ENCODE measurements around the gene LAP3.

LAP3 gene

DNA sequence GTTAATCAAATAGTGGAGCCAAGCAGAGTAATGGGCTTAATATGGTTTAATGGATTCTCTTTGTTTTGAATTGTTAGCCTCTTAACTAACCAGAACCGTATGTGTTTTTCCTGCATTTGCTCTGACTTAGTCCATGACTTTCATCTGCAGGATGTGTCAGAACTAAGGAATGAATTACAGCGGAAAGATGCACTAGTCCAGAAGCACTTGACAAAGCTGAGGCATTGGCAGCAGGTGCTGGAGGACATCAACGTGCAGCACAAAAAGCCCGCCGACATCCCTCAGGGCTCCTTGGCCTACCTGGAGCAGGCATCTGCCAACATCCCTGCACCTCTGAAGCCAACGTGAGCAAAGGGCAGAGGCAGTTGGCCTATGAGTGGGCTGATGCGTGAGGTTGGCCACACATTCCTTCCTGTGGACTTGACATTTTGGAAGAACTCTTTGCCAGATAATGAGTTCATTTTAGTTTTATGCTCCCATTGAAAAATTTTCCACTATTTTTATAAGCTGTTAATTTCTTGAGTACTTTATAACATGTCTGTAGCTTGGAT, 46.5 kb downstream of the LAP3 start:
- DNase-seq: no peak

DNA sequence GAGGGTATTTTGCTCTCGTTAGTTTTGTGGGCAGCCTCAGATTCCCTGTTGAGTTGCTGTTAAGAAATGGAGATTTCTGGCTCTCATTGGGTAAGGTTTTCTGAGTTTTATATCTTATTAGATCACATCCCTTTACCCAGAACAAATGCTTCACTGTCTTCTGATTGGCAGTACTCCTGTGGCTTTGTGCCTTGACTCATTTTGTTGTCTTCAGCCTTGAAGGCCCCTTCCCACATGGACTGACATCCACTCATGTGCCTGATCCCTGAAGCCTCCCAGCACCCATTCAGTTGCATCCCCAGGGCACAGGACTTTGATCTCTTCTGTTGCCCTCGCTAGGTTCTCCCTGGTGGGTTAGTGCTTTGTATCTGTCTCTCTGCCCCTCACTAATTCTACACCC, 47.8 kb downstream of the LAP3 start:
- DNase-seq: no peak

DNA sequence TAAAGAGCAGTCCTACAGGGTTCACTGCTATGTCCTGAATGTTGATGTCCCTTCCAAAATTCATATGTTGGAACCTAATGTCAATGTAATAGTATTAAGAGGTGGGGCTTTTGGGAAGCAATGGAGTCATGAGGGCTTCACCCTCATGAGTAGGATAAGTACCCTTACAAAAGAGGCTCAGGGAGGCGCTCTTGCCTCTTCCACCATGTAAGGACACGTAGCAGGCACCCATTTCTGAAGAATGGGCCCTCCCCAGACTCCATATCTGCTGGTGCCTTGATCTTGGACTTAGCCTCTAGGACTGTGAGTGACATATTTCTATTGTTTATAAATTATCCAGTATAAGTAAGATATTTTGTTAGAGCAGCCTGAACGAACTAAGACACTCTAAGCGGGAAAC, 53.2 kb downstream of the LAP3 start:
- DNase-seq: no peak

DNA sequence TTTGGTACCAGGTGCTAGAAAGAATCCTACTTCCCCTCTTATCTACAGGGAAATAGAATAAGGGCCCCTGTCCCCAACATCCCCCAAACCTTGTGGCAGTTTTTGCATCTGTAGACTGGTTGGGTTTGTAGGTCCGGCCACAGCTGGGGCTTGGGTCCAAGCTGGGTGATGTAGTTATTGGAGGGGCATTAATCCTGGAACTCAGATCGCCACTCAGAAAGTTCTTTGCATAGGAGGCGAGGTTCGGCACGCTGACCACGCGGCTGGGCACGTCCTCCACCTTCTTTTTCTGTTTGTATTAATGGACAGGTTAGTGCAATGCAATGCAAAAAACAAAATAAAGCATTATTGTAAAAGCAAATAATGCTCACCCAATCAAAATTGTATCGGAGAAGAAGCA, 56.6 kb downstream of the LAP3 start:
- DNase-seq: no peak

DNA sequence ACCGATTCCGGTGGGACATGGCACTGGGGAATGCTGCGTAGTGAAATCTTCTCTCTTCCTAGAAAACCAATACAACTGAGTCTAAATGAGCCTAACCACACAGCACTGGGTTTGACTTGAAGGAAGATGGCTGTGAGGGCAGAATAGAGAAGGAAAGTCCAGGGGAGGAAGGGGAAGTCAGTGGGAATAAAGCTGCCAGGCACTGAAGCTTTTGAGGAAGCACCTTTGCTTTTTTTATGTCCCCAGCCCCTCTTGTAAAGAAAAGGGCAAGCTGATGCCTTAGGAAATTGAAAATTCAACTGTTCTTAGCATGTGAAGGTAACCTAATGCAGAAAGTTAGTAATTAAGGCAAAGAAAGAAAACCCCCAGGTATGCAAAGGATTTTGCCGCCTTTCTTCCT, 58.1 kb downstream of the LAP3 start:
- no peak for DNase-seq

DNA sequence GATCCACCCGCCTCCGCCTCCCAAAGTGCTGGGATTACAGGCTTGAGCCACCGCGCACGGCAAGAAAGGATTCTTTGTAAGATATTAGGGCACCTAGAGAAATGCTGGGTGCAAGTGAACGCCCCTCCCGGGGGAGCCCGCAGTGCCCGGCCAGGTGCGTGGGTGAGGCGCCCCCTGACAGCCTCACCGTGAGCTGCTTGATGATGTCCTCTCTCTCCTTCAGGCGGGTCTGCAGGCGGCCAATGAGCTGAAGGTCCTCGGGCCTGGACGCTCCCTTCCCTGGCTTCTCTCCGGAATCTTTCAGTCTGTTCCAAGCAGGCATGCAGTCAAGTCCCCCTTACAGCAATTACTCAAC, 59.3 kb downstream of the LAP3 start:
- no peak for DNase-seq

DNA sequence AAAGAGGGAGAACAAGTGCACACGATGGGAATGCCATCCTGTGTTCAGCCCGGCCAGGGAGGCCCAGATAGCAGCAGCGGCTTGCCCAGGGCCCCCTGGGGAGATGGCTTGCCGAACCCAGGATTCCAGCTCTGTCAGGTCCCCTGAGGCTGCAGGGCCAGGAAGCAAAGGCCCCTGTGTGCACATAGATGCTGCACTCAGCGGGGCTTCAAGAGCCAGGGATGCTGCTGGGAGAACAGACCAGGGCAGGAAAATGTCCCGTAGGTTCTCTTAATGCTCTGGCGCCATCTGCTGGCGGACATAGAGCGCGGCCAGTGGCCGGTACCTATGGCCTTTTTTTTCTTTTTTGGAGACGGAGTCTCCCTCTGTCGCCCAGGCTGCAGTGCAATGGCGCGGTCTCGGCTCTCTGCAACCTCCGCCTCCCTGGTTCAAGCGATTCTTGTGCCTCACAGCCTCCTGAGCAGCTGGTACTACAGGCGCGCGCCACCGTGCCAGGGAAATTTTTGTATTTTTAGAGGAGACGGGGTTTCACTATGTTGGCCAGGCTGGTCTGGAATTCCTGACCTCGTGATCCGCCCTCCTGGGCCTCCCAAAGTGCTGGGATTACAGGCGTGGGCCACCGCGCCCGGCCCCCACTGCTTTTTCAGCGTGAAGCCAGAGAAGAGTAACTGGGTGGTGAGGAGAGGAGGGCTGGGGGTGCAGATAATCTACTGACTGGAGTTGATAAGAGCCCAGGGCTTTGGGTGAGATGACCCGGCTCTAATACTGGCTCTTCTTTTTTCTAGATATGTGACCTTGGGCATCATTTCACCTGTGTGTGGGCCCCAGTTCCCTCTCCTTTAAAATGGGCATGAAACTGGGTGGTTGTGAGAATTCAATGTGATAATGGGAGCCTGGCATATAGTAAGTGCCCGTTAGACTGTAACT, 60.0 kb downstream of the LAP3 start:
- peak; percentile 74 for DNase-seq

DNA sequence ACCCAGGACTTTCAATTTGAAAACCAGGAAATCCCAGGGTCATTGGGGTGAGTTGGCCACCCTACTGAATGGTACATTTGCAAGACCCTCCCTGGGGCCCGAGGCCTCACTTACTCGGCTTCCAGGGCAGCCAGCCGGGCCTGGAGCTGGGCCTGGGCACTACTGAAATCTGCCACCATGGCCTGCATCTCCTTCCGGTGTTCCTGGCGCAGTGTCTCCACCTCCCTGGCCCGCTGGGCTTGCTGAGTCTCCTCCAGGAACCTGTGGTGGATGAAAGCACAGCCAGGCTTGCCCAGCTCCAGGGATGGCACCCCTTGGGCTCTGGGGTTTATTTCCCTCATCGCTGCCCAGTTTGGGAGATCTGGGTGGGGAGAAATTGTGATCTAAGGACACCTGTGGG, 62.1 kb downstream of the LAP3 start:
- no peak for DNase-seq

DNA sequence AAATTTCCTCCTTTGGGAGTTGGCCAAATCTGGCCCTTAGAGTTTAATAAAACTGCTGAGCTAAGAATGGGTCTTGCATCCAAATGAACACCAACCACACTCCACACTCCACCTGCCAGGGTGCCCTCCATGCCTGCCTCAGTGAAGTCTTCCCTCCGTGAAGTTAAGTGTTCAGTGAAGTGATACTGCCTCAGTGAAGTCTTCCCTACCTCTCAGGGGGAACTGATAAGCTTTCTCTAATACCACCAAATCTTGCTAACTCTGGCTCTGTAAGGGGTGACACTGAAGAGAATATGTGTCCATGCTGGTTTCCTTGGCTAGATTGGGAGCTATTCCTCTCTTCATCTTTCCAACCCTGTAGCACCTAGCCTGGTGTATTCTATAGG, 65.4 kb downstream of the LAP3 start:
- no peak for DNase-seq

DNA sequence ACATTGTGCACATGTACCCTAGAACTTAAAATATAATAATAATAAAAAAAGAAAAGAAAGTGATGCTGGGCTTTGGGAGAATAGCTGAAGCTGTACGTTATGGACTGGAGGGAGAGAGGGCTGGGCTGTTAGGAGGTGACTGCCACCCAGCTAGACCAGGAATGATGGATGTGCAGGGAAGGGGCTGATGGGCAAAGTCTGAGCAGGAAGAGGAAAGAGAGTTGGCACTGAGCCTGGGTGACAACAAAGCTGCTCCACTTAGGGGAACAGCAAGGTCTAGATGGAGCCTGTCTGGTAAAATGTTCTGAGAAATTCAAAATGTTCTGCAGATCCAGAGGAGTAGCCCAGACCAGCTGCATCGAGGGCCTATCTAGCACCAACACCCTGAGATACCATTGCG, 69.7 kb downstream of the LAP3 start:
- no peak for DNase-seq

DNA sequence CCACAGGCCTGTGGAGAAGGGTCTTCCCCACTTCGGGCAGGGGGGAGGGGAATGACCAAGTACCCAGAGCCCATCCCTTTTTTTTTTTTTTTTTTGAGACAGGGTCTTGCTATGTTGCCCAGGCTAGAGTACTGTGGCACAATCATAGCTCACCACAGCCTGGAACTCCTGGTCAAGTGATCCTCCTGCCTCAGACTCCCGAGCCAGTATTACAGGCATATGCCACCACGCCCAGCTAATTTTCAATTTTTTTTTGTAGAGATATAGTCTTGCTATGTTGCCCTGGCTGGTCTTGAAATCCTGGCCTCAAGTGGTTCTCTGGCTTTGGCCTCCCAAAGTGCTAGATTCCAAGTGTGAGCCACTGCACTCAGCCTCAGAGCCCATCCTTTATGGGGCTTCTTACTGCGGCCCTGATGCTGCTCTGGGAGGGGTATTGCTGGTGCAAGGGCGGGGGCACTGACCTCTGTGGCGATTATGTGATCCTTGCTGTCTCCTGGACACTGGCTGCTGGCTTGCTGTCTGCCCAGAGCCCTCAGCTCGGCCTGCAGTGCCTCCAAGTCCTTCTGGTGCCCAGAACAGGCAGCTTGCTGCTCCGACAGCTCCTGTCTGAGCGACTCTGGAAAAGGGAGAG, 70.3 kb downstream of the LAP3 start:
- DNase-seq: no peak

DNA sequence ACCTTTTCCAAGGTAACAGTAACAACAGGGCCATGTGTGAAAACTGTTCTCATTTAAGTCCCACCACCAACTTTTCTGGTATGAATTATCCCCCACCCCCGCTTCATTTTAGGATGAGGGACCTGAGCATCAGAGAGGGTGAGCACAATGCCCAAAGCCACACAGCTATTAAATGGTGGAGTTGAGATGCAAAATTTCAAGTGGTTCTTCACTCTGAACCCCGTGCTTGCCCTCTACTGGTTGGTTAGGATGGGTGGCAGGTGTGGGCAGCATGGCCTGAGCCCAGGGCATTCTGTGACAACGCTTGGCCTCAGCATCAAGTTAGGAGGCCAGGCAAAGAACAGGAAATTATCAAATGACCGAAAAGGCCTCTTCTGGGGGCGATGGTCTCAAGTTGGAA, 70.9 kb downstream of the LAP3 start:
- no peak for DNase-seq

DNA sequence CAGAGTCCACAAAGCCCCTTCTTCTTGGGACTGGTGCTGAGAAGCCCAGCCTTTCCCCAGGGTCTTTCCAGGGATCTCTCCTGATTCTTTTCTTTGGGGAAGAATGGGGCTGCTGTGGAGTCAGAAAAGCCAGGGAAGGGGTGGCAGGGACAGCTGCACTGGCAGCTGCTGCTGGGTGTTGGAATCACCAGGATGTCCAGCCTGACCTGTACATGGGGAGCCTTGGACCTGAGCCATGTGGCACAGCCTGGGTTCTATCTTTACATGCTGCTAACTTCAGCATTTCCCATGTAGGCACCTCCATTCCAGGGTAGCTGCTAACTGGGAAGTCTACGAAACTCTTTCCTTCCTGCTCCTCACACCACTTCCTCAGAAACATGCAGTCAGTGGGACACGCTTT, 73.4 kb downstream of the LAP3 start:
- no peak for DNase-seq

DNA sequence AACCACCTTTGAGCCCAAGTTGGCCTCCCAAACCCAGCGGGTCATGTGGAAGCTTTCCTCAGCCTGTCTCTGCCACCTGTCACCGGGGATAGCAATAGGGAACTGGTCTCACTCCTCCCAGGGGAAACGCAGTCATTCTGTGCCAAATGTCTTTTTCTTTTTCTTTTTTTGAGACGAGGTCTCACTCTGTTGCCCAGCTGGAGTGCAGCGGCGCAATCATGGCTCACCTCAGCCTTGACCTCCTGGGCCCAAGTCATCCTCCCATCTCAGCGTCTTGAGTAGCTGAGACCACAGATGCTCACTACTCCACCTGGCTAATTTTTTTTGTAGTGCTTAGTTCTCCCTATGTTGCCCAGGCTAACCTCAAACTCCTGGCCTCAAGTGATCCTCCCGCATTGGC, 77.7 kb downstream of the LAP3 start:
- no peak for DNase-seq

DNA sequence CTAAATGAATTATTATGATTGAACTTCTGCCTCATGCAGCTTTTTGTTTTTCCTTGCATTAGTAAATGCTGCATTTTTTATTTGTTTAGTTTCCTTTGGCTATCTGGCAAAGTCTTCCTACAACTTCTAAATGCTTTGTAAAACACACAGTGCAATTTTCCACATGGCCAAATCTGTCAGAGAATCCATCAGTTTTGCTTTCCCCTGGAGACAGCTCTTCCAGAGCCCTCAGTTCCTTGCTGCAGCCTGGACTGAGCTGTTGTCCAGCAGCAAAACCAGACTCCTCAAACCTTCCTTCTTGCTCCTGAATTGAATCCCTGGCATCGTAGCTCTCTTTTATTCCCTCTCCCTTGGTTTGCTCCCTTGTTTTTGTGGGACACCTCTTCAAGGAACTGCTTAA, 80.1 kb downstream of the LAP3 start:
- DNase-seq: no peak

Data from CD4-positive, alpha-beta T cell treated with Interleukin-17A for 1 hour (primary cell).